Measurements from ENCODE around the gene DNALI1. TPM values are rescaled to one million over a fixed set of nuclear protein-coding genes. Genes with fewer than 3 reads are reported as not detected.

Gene DNALI1
- total RNA-seq, 2 donors from 2014 or later, result not detected

DNA sequence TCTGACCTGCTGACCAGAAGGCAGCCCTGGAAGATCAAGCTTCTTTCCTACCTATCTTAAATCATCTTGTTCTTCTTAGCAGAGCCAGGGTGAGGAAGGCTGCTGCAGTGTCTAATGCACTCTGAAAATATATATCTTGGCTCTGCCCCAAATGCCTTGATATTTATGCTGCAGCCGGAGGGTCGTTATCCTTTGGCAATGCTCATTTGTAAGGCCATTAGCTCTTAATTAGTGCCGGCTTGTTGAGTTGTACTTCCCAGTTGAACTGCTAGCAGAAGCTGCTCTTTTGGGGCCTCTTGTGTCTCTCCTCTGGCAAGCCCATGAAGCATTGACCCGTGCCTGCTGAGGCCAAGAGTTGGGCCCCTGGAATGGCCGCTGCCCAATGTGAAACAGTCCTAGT is 43.2 kb downstream of the DNALI1 start:
- ATAC-seq, result no peak
- no peak for DNase-seq (ENCODE audit: low spot score)
- Mint-ChIP-seq H3K4me3 (no peak overlapping the region), H3K4me1 (ENCODE audit: low read depth in 2 of 2) (peaks cover 14 to 21% of the 10 kb centered on the region in 2 donors), H3K36me3 (peaks cover 5% of the 10 kb centered on the region), H3K27me3 (peaks cover 6 to 11% of the 10 kb centered on the region in 2 donors), H3K27ac (no peak overlapping the region), H3K9me3 (no peaks in the 10 kb centered on the region)

DNA sequence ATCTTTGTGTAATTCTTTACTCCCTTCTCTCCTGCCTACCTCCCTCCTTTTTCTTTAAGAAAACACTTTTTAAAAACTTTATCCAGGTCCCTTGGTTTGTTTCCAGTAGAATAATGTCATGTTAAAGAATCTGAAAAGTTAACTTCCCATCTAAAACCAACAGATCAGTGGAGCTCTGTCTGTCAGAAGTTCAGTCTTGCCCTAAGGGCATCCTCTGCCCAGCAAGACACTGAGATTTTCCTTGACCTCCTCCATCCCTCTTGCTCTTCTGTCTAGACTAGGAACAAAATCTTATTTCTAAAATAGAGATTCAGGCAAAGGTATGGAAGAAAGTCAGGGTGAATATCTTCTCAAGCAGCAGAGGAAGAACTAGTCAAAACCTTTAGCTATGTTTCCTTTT is 44.7 kb downstream of the DNALI1 start:
- DNase-seq (ENCODE audit: low spot score), result no peak
- H3K27me3 Mint-ChIP-seq, result peaks cover 6 to 11% of the 10 kb centered on the region in 2 donors
- peaks cover under 1 to 6% of the 10 kb centered on the region in 2 donors for H3K4me1 Mint-ChIP-seq (ENCODE audit: low read depth in 2 of 2)
- no peak for ATAC-seq
- H3K4me3 Mint-ChIP-seq, result no peak overlapping the region
- H3K36me3 Mint-ChIP-seq, result no peaks in the 10 kb centered on the region
- no peak overlapping the region for H3K27ac Mint-ChIP-seq
- no peaks in the 10 kb centered on the region for H3K9me3 Mint-ChIP-seq

DNA sequence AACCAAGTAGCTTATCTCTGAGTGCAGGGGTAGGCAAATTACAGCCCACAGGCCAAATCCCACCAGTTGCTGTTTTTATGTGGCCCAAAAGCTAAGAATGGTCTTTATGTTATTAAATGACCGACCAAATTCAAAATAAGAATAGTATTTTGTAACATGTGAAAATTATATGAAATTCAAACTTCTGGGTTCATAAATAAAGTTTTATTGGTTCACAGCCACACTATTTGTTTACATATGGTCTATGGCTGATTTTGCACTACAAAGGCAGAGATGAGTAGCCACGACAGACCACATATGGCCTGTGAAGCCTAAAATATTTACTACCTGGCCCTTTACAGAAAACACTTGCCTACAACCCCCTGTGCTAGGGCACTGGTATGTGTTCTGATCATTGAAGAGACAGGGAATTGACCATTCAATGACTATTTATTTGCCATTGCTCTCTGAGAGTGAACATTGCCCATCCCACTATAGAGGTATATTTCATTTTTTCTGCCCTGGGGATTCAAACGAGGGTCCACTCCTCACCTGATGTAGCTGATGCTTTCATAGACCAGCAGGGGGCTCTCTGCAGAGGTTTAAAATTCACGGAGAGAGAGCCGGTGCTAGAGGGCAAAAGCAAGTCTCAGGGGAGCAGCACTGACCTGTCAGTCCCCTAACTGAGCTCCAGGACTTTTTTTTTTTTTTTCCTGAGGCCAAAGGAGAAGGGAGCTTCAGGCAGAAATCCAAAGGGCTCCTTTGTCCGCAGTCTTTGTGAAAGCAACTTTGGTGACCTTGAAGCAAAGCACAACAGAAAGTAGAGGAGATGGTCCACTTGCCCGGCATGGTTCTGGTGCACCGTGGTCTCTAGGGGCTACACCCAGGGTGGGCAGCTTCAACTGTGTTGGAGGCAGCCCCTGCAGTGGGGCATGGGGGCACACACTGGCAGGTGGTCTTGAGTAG is 46.3 kb downstream of the DNALI1 start:
- peak in 1 of 2 donors; percentile 50 for ATAC-seq
- no peaks in the 10 kb centered on the region for H3K36me3 Mint-ChIP-seq
- H3K27ac Mint-ChIP-seq, result no peak overlapping the region
- no peaks in the 10 kb centered on the region for H3K9me3 Mint-ChIP-seq
- peaks cover 6 to 11% of the 10 kb centered on the region in 2 donors for H3K27me3 Mint-ChIP-seq
- no peak for DNase-seq (ENCODE audit: low spot score)
- H3K4me1 Mint-ChIP-seq (ENCODE audit: low read depth in 2 of 2), result peaks cover 0 to 4% of the 10 kb centered on the region in 2 donors
- no peak overlapping the region for H3K4me3 Mint-ChIP-seq

DNA sequence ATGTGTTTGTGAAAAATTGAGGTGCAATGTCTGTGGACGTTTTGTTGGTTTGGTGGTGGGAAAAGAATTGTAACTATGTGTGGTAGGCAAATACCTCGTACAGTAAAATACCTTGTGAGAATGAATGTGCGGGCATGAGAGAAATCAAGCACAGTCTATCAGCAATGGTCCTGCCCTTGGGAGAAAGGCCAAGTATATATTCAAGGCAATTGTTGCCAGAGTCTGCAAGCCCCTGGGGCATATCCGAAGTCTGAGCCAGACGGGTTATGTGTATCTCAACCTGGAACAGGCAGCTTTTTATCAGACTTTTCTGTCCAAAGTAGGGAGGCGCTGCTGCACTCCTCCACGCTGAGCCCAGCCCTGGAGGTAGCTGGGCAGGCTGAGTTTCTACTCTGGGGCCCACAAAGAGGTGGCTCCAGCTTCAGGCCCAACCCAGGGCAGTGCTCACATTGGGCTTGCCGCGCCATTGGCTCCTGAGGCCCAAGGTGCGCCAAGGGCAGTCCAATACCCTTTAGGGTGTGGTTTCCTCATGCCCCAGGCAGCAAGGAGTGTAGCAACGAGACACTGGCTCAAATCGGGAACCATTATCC is 48.4 kb downstream of the DNALI1 start:
- H3K4me3 Mint-ChIP-seq, result no peak overlapping the region
- H3K4me1 Mint-ChIP-seq (ENCODE audit: low read depth in 2 of 2), result peaks cover 0 to 4% of the 10 kb centered on the region in 2 donors
- DNase-seq (ENCODE audit: low spot score) (no peak), ATAC-seq (no peak)
- H3K9me3 Mint-ChIP-seq, result no peaks in the 10 kb centered on the region
- no peak overlapping the region for H3K27ac Mint-ChIP-seq
- no peaks in the 10 kb centered on the region for H3K36me3 Mint-ChIP-seq
- peaks cover 6 to 11% of the 10 kb centered on the region in 2 donors for H3K27me3 Mint-ChIP-seq

DNA sequence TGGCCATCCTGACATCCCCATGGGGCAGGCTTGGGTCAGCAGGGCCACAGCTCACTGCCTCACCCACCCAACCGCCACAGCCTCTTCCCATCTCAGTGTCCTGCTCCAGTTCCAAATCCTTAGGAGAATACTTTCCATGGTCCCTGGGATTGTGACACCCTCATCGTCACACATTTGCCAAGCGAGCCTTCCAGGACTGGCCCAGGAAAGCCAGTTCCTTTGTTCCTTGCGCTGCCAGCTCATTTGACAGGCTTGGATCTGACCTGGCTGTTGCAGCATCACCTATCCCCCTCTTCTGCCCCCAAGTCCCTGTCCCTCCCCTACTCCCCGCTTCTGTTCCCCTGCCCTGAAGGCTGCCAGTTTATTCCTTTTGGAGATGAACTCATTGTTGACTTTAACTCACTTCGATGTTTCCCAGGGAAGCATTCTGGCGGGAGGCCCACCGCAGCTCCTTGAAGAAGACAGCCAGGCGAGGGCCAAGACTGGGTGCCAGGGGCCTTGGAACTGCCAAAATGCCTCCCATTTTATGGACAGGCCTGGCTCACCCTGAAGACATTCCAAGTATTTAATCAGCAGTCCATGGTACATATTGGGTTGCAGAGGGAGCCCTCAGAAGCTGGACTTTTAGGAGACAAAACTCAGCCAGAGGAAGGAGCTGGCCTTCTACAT is 49.2 kb downstream of the DNALI1 start:
- Mint-ChIP-seq H3K4me1 (ENCODE audit: low read depth in 2 of 2) (peaks cover 0 to 4% of the 10 kb centered on the region in 2 donors), H3K27me3 (peaks cover 6 to 11% of the 10 kb centered on the region in 2 donors), H3K36me3 (no peaks in the 10 kb centered on the region), H3K4me3 (no peak overlapping the region), H3K27ac (no peak overlapping the region), H3K9me3 (no peaks in the 10 kb centered on the region)
- no peak for ATAC-seq
- DNase-seq (ENCODE audit: low spot score), result no peak

DNA sequence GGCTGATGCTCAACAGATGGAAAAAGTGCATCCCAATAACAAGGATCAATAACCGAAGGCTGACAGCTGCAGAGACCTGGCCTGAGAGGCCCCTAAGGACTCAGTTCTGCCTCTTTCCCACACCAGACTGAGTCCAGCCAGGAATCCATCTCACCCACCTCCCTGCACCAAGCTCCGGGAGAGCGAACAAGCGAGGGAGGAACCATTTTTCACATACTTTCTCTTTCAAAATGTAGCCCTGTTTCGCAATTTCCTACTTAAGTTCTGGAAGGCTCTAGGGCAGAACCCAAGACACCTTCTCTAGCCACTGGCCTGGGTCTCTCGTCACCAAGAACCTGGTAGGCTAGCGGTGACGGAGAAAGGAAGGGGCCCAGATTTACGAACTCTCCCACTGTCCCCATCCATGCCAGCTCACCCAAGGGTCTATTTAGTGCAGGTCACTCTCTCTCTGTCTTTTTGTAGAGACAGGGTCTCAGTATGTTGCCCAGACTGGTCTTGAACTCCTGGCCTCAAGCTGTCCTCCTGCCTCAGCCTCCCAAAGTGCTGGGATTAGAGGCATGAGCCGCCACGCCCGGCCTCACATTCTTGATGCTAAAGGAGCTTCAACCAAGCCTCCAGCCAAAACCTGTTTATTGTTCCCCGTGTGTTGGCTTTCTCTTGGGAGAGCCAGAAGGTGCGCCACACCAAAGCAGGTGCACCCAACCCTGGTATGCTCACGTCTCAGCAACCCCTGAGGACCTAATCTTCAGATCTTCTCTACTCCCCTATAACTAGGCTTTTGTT is 49.9 kb downstream of the DNALI1 start:
- no peak for ATAC-seq
- peaks cover 0 to 4% of the 10 kb centered on the region in 2 donors for H3K4me1 Mint-ChIP-seq (ENCODE audit: low read depth in 2 of 2)
- DNase-seq (ENCODE audit: low spot score), result no peak
- H3K27ac Mint-ChIP-seq, result no peak overlapping the region
- H3K4me3 Mint-ChIP-seq, result no peak overlapping the region
- no peaks in the 10 kb centered on the region for H3K36me3 Mint-ChIP-seq
- no peaks in the 10 kb centered on the region for H3K9me3 Mint-ChIP-seq
- H3K27me3 Mint-ChIP-seq, result peaks cover 6 to 11% of the 10 kb centered on the region in 2 donors

DNA sequence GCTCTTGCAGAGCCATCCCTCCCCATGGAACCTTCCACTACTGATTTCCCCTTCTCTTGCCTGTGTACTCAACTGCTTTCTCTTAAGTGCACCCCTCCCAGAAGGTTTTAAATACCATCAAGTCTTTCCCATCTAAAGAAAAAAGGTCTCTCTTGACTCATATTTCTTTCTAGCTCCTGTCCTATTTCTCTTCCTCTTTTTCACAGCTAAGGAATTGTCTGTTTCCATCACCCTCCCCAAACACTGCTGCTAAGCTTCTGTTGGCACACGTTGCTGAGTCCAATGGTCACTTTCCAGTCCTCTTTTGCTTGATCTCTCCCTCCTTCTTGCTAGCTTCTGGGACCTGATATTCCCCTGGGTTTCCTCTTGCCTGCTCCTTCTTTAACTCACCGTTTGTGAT is 52.3 kb downstream of the DNALI1 start:
- no peak for ATAC-seq
- H3K27ac Mint-ChIP-seq, result no peak overlapping the region
- H3K4me1 Mint-ChIP-seq (ENCODE audit: low read depth in 2 of 2), result no peaks in the 10 kb centered on the region
- H3K36me3 Mint-ChIP-seq, result no peaks in the 10 kb centered on the region
- DNase-seq (ENCODE audit: low spot score), result no peak
- H3K9me3 Mint-ChIP-seq, result no peaks in the 10 kb centered on the region
- no peak overlapping the region for H3K4me3 Mint-ChIP-seq
- H3K27me3 Mint-ChIP-seq, result peaks cover 11 to 17% of the 10 kb centered on the region in 2 donors

DNA sequence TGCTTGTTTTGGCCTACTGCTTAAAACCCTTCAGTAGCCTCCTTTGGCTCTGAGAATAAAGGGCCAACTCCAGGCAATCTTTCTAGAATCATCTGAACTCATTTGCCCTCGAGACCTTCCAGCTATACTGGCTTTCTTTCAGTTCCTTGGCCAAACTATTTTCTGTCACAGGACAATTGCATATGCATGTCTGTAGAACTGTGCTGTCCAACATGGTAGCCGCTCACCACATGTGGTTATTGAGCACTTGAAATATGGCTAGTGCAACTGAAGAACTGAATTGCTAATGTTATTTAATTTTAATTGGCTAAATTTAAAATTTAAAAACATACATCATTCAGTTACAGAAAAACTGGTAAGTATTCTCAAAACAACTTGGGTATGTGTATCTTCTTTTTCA is 53.3 kb downstream of the DNALI1 start:
- ATAC-seq (no peak), DNase-seq (ENCODE audit: low spot score) (no peak)
- H3K4me3 Mint-ChIP-seq, result no peak overlapping the region
- peaks cover 6 to 9% of the 10 kb centered on the region in 2 donors for H3K27me3 Mint-ChIP-seq
- H3K27ac Mint-ChIP-seq, result no peak overlapping the region
- no peaks in the 10 kb centered on the region for H3K4me1 Mint-ChIP-seq (ENCODE audit: low read depth in 2 of 2)
- H3K36me3 Mint-ChIP-seq, result no peaks in the 10 kb centered on the region
- H3K9me3 Mint-ChIP-seq, result no peaks in the 10 kb centered on the region

DNA sequence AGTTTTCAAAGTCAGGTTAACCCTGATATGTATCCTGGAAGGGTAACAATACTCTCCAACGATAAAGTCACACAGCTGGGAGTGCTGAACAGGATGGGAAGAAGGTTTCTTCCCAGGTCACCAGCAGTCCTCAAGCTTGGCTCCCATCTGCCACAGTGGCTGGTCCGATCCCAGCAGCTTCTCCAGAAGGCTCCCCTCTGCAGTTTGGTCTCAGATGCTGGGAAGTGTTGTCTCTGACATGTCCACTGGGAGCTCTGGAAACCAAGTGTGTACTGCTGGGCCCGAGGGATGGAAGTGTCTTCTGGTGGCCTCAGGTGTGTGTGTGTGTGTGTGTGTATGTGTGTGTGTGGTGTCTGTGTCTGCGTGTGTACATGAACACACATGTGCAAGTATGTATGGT is 55.4 kb downstream of the DNALI1 start:
- H3K27me3 Mint-ChIP-seq, result peaks cover 19 to 21% of the 10 kb centered on the region in 2 donors
- no peaks in the 10 kb centered on the region for H3K4me1 Mint-ChIP-seq (ENCODE audit: low read depth in 2 of 2)
- no peaks in the 10 kb centered on the region for H3K36me3 Mint-ChIP-seq
- no peak overlapping the region for H3K27ac Mint-ChIP-seq
- ATAC-seq (no peak), DNase-seq (ENCODE audit: low spot score) (no peak)
- no peak overlapping the region for H3K4me3 Mint-ChIP-seq
- no peaks in the 10 kb centered on the region for H3K9me3 Mint-ChIP-seq

DNA sequence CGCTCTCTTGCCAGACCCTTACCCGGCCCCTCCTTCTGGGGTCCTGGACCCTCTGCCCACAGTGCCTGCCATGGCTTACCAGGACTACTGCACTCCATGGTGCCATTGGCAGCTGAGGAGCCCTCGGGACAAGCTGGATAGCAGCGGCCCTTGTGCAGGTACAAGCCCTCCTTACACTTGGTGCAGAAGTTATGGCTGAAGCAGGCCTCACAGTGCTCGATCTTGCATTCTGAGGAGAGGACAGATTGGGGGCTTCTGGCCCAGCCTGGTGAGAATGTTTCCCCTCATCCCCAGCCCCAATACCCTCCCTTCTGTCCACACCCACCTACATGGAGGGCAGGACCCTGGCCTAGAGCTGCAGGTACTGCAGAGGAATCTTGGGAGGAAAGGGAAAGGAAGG is 57.4 kb downstream of the DNALI1 start:
- H3K9me3 Mint-ChIP-seq, result no peaks in the 10 kb centered on the region
- no peak overlapping the region for H3K27ac Mint-ChIP-seq
- H3K4me1 Mint-ChIP-seq (ENCODE audit: low read depth in 2 of 2), result no peaks in the 10 kb centered on the region
- DNase-seq (ENCODE audit: low spot score) (no peak), ATAC-seq (no peak)
- peaks cover 29 to 39% of the 10 kb centered on the region in 2 donors for H3K27me3 Mint-ChIP-seq
- H3K36me3 Mint-ChIP-seq, result no peaks in the 10 kb centered on the region
- no peak overlapping the region for H3K4me3 Mint-ChIP-seq

DNA sequence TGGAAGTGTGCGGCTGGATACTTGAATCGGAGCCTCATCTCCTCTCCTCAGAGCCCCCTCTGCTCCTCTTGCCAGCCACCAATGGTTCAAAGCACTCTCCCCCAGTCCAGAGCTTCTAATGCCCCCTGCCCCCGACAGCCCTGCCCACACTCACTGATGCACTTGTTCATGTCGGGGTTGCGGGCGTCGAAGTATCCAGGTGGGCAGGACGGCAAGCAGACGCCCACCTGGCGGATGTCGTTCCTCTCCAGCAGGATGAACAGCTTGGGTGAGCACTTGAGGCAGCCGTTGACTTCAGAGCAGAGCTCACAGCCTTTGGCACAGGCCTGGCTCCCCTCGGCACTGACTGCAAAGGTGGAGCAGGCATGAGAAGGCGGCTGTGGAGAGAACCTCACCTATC is 59.6 kb downstream of the DNALI1 start:
- H3K9me3 Mint-ChIP-seq, result no peaks in the 10 kb centered on the region
- no peak overlapping the region for H3K4me3 Mint-ChIP-seq
- DNase-seq (ENCODE audit: low spot score) (no peak), ATAC-seq (no peak)
- H3K27ac Mint-ChIP-seq, result no peak overlapping the region
- H3K36me3 Mint-ChIP-seq, result no peaks in the 10 kb centered on the region
- H3K27me3 Mint-ChIP-seq, result peaks cover 31 to 43% of the 10 kb centered on the region in 2 donors
- H3K4me1 Mint-ChIP-seq (ENCODE audit: low read depth in 2 of 2), result no peaks in the 10 kb centered on the region

Measured in natural killer cell treated with Interleukin-12 subunit alpha and Interleukin-12 subunit beta and Interleukin-15 and Interleukin-18, amount 100 ng/mL, for 72 hours (primary cell).